HG03139 (cell line): Measurements from ENCODE around the gene APEH.
"Not testable (repeated sequence)": the region's sequence is repeated elsewhere in the genome, so short reads cannot be mapped to it uniquely, and the experiment has no call there.

Source experiments
- ATAC-seq: cut with Tn5 transposase; IDR thresholded peaks from one replicate; pipeline ENCODE4 v1.9.1; 2021; ENCODE audit not compliant: unreplicated experiment

Gene APEH

DNA sequence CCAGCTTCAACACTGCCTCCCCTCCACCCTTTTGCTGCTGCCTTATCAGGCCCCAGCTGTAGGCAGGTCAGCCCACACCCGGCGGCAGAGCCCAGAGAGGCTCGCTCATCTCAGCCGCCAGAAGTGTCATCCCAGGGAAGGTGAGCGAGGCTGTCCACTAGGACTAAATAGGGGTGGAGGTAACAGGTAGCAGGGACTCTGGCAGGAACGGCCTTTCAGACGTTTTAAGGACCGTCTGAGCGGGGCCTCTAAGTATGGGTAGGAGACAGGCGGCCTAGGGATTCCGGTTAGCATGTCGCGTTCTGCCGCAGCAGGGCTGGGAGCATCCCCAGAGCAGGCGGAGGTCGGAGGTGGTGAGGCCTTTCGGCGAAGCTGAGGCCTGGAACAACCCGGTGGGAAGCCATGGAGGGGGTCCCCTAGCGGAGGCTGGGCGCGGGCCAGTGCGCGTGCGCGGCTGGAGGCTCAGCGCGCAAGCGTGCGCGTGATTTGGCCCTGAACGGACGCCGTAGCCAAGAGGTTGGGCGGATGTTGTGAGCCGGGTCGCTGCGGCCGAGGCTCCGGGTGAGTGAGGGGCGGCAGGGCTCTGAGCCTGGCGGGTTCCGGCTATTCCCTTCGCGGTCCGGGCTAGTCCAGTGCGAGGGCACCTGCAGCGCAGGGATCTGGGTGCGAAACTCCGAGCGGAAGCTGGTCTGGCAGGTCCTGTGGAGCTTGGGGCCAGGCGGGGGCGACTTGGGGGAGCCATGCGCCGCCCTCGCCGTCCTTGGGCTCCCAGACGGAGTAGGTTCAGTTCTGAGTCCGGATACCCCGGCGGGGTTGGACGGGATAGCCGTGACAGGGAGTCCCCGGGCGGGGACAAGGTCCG lies 15.1 kb downstream of the APEH start, which contains the start of the genes MST1 and RNF123:
Gene MST1 (minus strand): TSS at position 429 of the 862 bp plus-strand sequence. CDS start 783 bp downstream, outside the sequence.
Gene RNF123 (plus strand): TSS at position 512 of the 862 bp plus-strand sequence. CDS start 1,609 bp downstream, outside the sequence.
- ATAC-seq: no peak

DNA sequence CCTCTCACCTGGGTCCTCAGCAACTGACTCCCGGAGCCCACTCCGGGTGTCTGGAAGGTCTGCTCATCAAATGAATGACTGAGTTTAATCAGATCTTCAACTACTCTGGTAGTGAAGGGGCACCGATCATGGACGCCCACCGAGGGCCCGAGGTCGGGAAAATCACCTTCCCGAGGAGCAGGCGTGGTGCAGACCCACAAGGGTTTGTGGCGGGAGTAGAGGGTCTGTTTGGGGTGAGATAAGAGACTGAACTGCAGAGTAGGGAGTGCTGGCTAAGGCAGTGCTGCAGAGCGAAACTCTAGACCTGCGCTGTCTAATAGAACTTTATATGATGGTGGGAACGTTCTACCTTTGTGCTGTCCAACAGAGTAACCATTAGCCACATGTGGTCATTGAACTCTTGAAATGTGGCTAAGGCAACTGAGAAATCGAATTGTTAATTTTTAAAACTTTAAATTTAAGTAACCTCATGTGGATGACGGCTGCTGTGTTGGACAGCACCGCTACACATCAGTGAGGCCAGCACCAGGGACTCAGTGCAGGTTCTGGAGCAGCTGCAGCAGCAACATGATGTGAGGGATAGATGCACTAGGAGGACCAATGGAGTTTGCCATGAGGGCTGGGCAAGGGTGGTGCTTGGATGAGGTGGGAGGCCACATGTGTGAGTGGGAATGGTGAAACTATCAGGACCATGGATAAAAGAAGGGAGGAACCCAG lies 15.9 kb downstream of the APEH start:
- ATAC-seq: not testable (repeated sequence)

DNA sequence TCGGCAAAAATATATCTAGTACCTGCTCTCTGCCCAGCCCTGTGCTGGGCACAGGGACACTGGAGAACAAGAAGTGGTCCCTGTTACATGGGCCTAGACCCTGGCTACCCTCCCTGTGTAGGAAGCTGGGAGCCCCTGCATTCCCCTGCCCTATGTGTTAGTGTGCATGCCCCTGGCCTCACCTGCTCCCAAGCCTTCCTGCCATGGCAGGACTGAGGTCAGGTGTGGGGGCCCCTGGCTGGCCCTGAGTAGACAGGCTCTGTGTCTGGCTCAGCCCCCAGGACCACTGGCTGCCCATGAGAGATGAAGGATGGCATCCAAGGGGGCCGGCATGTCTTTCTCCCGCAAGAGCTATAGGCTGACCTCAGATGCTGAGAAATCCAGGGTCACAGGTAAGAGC lies 16.7 kb downstream of the APEH start:
- not testable (repeated sequence) for ATAC-seq

DNA sequence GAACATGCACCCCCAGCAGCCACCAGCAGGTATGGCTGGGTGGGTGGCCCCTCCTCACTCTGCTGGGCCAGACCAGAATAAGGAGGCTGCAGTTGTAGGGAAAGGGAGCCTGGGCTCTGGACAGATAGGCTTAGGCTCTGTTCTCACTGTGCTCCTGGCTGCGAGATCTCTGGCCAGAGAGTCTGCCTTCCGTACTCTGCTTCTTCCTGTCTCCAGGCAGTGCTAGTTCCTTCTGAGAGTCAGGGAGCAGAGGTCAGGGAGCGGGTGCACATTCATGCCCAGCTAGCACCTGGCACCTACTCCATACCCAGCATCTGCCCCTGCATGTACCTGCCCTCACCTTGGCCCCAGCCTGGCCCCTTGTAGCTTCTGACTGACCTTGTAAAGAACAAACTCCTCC lies 17.3 kb downstream of the APEH start:
- ATAC-seq: not testable (repeated sequence)

DNA sequence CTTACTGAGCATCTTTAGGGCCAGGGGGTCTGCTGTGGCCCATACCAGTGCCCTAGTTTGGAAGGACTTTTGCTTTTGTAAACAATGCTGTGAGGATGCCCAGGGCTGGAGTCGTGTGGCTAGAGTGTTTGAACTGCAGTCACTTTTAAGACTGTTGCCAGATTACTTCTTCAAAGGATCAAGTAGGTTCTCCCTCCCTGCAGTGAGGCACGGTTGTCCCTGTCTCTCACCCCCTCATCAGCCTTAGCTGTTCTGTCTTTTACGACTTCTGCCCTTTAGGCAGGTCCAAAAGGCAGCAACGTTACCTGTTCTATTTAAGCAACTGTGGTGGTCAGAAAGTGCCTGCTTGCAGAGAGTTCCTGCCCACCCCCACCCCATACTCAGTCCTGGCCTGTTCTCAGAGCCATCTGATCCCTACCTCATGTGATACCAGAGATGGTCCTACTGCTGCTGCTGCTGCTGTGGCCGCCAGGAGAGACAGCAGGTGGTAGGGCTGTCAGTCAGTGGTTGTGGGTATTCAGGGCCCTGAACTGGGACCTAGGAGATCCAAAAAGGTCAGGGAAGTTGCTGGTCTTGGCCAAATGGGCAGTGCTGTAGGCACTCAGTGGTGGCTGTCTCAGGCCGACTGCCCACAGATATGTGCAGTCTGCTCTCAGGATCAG lies 20.4 kb downstream of the APEH start:
- not testable (repeated sequence) for ATAC-seq

DNA sequence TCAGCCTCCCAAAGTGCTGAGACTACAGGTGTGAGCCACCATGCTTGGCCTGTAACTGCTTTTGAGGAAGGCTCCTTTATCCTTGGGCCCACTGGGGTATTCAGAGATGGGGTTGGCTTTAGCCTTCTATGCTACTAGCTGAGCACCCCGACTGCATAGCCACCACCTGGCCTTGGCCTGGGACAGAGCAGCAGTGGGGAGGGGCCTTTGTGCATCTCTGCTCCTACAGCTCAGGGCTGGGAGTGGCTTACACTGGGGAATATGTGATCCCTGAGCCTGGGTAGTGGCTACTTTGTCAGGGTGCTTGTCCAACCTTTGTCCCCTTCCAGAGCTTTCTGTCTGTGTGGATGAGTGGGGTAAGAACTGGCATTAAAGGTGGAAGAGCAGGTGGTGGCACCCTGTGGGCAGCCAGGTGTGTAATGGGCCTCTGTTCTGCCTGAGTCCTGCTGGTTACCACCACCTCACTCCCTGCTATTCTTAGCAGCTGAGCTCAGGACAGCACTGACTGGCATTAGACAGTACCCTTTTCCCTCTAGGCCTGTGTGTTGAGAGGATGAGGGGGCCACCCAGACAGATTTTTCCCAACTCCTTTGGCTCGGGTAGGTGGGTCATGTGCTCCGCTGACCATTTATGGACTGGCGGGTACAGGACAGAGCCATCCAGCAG lies 21.3 kb downstream of the APEH start:
- ATAC-seq: not testable (repeated sequence)

DNA sequence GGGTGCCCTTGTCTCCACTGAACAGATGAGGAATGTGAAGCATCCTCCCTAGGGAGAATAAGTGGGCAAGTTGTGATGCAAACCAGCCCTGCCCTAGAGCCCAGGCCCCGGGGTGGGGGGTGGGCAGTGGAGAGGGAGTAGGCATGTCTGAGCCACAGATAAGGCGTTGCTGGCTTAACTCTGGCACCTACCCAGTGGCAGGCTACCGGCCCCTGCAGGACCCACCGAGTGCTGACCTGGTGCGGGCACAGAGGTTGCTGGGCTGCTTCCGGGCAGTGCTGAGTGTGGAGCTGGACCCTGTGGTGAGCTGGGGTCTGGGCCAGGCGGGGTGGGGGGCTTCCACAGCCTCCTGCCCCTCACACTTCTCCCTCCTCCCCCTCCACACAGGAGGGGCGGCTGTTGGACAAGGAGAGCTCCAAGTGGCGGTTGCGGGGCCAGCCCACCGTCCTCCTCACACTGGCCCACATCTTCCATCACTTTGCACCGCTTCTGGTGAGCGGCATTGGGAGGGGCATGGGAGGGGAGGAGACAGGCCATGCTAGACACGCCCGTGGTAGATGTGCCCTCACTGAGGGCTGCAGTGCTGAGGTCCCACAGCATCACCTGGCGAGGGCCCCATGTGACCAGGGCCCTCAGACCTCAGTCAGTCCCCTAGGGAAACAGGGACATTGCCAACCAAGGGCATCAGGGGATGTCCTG lies 25.3 kb downstream of the APEH start:
- no peak for ATAC-seq

DNA sequence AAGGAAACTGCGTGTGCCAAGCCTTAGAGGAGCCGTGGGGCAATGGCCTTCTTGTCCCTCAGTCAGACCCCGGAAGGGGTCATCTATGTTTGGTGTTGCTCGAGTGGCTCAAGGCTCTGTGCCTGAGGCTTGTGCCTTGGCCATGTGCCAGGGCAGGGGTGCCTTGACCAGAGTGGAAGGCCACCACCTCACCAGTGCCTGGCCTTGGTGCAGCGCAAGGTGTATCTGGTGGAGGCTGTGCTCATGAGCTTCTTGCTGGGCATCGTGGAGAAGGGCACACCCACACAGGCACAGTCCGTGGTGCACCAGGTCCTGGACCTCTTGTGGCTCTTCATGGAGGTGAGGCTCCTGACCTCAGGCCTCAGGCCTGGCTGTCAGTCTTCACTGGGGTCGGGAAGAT lies 25.9 kb downstream of the APEH start:
- ATAC-seq: no peak

DNA sequence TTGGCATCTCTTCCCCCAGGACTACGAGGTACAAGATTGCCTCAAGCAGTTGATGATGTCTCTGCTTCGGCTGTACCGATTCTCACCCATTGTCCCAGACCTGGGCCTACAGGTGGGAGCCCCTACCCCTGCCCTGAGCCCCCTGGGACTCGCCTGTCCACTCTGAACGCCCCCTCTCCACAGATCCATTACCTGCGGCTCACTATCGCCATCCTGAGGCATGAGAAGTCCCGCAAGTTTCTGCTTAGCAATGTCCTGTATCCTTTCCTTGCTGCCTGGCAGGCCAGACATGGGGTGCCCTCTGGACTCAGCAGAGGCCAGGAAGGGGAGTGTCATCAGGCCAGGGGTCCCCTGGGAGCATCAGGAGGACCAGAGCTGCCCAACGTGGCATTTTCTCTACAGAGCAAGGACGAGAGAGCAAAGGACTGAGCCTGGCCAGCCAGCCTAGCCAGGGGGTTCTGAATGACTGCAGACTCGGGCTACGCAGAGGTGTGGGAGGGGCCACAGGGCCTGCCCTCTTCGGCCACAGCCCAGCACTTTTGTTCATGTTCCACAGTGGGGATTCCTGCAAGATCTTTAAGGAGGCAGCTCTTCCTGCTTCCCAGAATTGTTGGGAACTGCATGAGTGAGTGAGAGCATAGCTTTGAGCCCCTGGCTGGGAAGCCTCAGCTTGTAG lies 26.4 kb downstream of the APEH start:
- no peak for ATAC-seq

DNA sequence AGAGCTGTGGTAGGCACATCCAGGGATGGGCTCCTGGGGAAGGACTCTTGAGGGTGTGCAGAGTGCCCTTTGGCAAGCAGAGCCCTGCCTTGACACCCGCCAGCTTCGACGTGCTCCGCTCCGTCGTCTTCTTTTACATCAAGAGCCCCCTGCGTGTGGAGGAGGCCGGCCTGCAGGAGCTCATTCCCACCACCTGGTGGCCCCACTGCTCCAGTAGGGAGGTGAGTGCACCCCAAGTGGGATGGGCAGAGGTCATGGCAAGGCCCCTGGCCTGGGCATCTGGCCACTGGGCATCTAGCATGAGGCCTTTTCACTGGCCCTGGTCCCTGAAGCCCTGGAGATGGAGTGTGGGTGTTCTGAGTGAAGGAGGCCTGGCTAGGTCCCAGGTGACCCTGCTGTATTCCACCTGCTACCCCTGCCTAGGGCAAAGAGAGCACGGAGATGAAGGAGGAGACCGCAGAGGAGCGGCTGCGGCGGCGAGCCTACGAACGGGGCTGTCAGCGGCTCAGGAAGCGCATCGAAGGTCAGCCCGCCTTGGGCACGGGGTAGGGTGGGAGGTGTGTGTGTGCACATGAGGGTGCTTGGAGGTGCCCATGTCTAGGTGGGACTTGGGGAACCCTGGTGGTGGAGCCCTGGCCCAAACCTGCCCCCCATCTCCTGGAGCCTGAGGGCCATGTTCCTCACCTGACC lies 27.4 kb downstream of the APEH start:
- ATAC-seq: no peak

DNA sequence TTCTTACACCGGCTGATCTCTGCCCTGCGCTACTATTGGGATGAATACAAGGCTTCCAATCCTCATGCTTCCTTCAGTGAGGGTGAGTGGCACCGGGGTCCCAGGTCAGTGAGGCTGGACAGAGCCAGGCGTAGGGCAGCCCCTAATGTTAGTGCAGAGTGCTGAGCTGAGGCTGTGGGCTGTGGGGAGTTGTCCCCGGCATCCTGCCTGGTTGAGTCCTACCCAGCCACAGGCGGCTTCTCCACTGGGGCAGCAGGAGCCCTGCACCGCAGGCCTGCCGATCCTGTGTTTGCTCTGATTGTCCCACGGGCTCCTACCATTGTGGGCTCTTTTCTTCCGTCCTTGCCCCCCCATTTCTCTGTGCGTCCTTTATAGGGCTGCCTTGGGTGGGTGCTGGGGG lies 28.5 kb downstream of the APEH start:
- no peak for ATAC-seq

DNA sequence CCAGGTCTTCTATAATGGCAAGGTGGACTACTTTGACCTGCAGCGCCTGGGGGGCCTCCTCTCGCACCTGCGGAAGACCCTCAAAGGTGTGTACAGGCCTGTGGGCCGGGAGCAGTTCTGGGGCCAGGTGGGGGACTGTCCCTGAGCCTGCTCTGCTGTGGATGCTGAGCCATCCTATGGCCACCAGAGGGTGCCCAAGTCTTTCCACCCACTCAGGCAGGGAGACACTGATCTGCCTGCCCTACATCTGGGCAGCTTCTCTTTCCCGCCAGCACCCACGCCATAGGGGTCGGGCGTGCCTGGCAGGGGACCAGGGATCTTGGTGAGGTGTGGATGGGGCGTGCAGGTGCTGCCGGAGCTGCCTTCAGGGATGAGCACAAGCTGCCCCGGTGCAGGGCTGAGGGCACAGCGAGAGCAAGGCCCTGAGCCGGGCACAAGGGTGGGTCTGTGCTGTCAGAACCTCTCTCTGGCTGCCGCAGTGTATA lies 29.3 kb downstream of the APEH start:
- ATAC-seq: no peak

DNA sequence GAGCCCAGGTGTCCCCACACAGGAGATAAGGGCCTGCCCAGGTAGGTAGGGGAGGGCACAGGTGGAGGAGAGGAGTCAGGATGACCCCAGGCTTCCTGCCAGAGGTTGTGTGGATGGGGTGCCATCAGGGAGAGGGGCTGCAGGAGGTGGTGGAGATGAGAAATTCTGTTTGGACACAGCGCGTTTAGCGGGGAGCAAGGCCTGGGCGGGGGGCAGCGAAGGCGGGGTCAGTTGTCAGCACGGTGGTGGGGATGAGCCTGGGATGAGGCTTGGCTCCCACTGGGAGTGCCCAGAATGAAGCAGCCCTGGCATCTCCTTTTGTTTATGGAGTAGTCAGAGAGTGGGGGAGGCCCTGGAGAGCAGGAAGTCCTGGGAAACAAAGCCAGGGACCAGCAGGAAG lies 29.8 kb downstream of the APEH start:
- ATAC-seq: no peak

DNA sequence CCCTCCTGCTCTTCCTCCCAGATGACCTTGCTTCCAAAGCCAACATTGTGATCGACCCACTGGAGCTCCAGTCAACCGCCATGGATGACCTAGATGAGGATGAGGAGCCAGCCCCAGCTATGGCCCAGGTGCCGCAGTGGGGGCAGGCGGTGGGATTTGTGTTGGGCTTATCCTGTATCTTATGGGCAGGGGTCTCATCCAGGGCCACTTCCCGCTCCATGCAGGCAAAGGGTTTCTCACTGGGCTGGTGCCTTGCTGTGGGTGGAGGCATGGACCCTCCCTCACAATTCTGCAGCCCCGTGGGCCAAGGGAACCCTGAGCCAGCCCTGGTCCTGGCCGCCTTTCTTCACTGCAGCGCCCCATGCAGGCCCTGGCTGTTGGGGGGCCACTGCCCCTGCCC lies 30.5 kb downstream of the APEH start:
- ATAC-seq: no peak

DNA sequence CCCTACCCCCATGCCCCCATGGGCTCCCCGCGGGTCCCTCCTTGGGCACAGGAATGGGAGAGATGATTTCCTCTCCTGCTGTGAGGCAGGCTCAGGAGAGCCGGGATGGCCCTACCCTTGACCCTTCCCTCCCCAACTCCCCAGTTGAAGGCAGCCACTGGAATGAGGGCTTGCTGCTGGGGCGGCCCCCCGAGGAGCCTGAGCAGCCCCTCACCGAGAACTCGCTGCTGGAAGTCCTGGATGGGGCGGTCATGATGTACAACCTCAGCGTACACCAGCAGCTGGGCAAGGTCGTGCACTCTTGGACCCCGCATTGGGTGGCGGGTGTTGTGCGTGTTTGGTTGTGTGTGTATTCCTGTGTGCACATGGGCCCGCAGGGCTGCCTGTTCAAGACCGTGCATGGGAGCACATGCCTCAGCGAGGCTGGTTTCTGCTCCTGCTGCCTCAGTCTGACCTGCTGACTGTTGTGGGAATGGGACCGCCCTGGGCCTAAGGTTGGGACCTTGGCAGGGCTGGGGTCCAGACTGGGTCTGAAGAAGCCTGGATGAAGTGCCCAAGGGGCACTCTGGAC lies 31.3 kb downstream of the APEH start:
- no peak for ATAC-seq

DNA sequence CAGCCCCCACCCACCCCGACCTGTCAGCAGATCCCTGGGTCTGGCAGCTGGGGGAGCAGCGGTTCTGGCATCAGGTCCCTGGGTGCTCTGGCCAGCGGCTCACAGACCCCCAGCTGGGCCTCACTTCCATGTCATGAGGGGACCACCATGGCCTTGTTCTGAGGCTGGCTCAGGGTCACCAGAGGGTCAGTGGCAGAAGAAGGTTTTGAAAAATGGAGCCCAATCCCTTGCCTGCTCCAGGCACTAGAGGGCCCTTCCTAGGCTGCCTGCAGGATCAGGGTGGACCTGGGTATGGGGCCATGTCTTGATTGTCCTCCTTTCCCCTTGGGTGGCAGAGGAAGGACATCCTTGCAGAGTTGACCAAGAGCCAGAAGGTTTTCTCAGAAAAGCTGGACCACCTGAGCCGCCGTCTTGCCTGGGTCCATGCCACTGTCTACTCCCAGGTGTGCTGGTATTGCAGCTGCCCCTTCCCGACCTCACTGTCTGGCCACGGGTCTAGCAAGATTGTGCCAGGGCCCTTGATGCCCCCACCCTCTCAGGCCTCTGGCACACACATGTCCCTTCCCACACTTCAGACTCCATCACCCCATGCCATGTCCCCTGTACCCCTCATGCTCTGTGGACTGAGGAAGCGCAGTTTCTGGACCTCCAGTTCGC lies 32.4 kb downstream of the APEH start:
- no peak for ATAC-seq

DNA sequence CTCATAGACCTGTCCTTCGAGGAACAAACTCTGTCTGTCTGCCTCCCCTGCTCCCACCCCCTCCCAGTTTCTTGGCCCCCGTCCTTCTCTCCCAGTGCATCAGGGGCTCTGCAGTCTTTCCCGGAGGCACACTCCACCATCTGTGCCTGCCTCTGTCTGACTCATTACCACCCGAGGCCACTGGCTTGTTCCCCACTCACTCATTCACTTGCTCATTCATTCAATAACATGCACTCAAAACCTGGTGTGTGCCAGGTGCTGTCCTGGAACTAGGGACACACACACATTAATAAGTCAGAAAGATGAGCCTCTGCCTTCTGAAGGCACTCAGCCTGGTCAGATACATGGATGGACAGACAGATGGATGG lies 32.9 kb downstream of the APEH start:
- ATAC-seq: no peak

DNA sequence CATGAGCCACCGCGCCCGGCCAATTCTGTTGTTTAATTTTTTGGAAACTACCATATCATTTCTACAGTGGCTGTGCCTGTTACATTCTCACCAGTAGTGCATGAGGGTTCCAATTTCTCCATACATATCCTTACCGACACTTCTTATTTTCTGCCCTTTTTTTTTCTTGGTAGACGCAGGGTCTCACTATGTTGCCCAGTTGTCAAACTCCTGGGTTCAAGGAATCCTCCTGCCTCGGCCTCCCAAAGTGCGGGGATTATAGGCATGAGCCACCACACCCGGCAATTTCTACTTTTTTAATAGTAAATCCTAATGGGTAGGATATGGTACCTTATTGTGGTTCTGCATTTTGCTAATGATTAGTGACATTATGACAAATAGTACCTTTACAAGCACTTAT lies 35.7 kb downstream of the APEH start:
- ATAC-seq: no peak
